Gastrocnemius medialis (tissue), 4 donors: Measurements from ENCODE around the gene OCA2.

Experiments
- CTCF ChIP-seq, 5 experiments: fragments of 450-650 bp in 3 of 5; fragments of 200-600 bp in 2 of 5; sonication (generic) in 2 of 5; IDR thresholded peaks in 4 of 5; conservative IDR thresholded peaks in 1 of 5; 1 replicate in 4 of 5; 2 replicates in 1 of 5; pipeline ENCODE4 v1.5.1; 2016 to 2019; ENCODE audit warnings: antibody characterized with exemption in 5 of 5, mild to moderate bottlenecking in 3 of 5, moderate library complexity in 3 of 5
- POLR2A ChIP-seq, 2 donors: fragments of 450-650 bp; IDR thresholded peaks; one replicate each; pipeline ENCODE4 v1.6.1; 2017; ENCODE audit warnings: antibody characterized with exemption in 2 of 2, mild to moderate bottlenecking in 2 of 2, moderate library complexity in 2 of 2

GRCh38 chr15:27722102-27722501 lies 377.0 kb downstream of the OCA2 start:
- no peak for TF ChIP-seq CTCF (IDR thresholded peaks at IDR 0.05 in 4 of 5, conservative IDR thresholded peaks at IDR 0.05 in 1 of 5)
- TF ChIP-seq POLR2A (IDR thresholded peaks at IDR 0.05), result no peak
